Effector memory CD4-positive, alpha-beta T cell (primary cell): ENCODE results near the gene SBK1.
"Not testable (repeated sequence)": the region's sequence is repeated elsewhere in the genome, so short reads cannot be mapped to it uniquely, and the experiment has no call there.

Source experiments
- DNase-seq, 3 donors: peaks; one replicate each; pipeline ENCODE4 v3.0.0-alpha.2; 2020
- H3K27ac ChIP-seq: 2 replicates; pipeline ENCODE4 v1.7.0; 2013; ENCODE audit warnings: mild to moderate bottlenecking, low read length, moderate library complexity; ENCODE audit not compliant: insufficient read depth, poor library complexity, severe bottlenecking
- H3K27me3 ChIP-seq: replicated peaks from 2 replicates; pipeline ENCODE4 v1.7.0; 2013; ENCODE audit warnings: mild to moderate bottlenecking, low read length; ENCODE audit not compliant: insufficient read depth, control insufficient read depth, poor library complexity, severe bottlenecking
- H3K36me3 ChIP-seq: 2 replicates; pipeline ENCODE4 v1.7.0; 2013; ENCODE audit warnings: mild to moderate bottlenecking, low read length, moderate library complexity; ENCODE audit not compliant: control insufficient read depth, insufficient read depth
- H3K4me1 ChIP-seq: 2 replicates; pipeline ENCODE4 v1.7.0; 2013; ENCODE audit warnings: low read length, mild to moderate bottlenecking; ENCODE audit not compliant: control insufficient read depth, insufficient read depth, poor library complexity, severe bottlenecking
- H3K4me3 ChIP-seq: 2 replicates; pipeline ENCODE4 v1.7.0; 2013; ENCODE audit warnings: low read length, low read depth, mild to moderate bottlenecking; ENCODE audit not compliant: insufficient read depth, poor library complexity, severe bottlenecking
- H3K9me3 ChIP-seq: 2 replicates; pipeline ENCODE4 v1.7.0; 2013; ENCODE audit warnings: mild to moderate bottlenecking, low read length, moderate library complexity; ENCODE audit not compliant: control insufficient read depth

The SBK1 gene

DNA sequence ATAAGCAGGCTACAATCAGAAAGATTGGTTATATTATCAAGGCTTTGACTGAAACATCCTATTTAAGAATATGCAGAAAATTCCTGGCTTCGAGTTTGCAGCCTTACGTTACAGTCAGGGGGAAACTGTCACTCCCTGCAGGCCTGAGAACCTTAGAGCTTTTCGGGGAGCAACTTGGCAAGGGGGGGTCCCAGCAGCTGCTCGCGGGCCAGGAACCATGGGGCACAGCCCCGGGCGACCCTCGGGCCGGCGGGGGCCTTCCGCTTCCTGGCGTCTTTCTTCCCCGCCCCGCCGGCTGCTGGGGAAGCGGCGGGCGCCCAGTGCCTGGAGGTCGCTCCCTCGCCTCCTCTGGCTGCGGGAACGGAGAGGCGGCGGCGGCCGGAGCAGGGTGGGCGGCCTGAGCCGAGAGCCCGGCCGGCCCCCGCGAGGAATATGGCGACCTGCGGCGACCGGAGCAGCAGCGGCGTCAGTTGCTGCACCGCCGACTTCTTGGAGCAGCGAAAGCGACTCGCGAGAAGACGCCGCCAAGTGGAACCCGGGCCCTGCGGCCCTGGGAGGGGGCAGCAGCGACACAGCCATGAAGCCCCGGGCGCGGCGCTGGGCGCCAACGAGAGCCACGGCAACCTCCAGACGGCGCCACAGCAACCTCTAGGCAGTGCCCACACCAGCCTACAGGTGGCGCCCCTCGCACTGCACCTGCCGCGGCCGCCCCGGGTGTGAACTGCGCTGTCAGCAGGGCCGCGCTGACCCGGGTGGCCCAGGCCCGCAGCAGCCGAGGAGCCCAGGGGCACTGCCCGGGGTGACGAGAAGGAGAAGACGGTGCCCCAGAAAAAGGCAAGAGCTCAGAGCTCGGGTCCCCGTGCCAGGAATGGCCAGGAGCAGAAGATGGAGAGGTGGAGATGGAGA is 72.2 kb downstream of the SBK1 start:
- H3K27ac ChIP-seq, H3K27me3 ChIP-seq, H3K4me1 ChIP-seq, H3K36me3 ChIP-seq, H3K9me3 ChIP-seq, H3K4me3 ChIP-seq: not testable (repeated sequence)
- DNase-seq: peak in 2 of 3 donors; percentile 1 to 8

DNA sequence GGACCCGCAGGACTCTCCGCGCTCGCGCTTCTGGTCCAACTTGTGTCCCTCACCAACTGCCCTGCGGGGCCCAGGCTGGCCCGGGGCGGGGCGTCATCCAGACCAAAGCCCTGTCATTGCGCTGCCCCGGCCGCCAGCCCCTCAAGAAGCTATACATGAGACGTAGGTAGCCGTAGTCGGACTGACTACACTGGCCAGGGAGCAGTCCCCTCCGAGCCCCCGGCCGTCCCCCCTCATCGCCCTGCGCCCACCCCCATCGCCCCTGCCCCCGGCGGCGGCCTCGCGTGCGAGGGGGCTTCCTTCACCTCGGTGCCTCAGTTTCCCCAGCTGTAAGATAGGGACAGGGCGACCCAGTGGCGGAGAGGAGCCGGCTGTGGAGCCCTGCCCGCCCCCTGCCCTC is 75.6 kb downstream of the SBK1 start:
- not testable (repeated sequence) for DNase-seq, H3K9me3 ChIP-seq, H3K36me3 ChIP-seq, H3K4me1 ChIP-seq, H3K4me3 ChIP-seq, H3K27me3 ChIP-seq, H3K27ac ChIP-seq
